Stimulated activated CD8-positive, alpha-beta memory T cell treated with anti-CD3 and anti-CD28 coated beads, Interleukin-12 subunit alpha, Interleukin-12 subunit beta, amount 100 ng/mL, for 1 hour (primary cell): ENCODE data around the gene CCDC38.

Source experiments
- DNase-seq: peaks from one replicate; pipeline ENCODE4 v3.0.0-alpha.2; 2020; ENCODE audit warnings: low read depth

CCDC38 gene

DNA sequence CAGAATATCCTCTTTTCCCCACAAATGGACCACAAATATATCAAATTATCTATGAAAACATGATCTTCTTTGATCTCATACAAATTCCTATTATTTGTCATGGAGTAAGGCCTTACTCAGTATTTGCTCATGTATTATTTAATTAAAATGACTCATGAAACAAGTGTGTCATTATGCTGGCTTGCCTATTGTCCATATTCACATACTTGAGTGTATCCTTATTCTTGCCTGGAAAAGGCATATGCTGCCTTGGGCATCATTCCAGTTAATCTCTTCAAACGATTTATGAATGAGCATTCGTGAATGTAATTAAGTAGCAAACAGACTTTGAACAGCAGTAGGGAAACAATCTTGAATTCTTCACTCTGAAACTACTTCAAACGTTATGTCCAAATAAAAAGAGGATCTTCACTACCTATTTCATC lies 106.2 kb downstream of the CCDC38 start:
- no peak for DNase-seq

DNA sequence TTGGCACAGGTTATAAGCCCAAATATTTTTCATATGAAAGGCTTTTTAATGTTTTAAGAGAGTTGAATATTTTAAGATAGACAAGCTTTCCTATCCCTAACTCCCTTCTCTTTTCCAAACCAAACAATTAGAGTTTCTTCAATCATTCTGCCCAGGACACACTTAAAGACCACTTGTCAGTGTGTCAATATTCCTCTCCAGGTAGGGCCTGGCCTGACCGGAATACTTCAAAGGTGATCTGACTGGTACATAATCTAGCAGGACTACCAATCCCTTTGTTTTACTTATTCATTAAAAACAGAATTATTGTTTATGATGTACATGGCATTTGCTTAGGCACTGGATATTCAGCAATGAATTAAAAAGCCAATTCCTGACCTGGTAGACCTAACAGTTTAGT lies 107.8 kb downstream of the CCDC38 start:
- no peak for DNase-seq

DNA sequence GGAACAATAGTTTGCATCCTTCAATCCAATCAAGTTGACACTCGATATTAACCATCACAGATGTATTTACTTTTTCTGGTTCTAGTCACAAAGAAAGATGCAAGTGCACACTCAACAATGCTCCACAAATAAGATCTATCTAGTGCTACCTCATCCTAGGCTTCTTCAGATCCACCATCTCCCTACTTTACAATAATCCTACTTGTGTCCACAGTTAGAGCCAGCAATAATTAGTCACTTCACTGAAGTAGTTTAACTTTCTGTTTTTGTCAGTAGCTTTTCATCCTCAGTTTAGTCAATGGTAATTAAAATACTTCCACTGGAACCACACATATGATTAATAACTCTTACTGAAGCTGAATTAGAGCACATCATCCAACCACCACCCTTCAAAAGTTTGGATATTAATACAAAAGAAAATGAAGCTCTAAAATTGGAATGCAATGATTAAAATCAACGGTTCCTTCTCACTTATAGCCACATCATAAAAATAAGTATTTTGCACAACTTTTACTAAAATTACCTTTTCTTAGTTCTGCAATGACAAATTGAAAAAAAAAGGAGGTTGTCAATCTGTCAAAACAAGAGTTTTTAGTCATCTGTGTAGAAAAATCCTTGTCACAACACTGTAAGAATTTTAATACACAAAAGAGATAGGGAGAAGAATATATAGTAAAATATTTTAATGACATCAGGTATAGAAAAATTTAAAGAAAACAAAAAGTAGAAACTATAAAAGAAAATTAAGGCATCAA lies 111.9 kb downstream of the CCDC38 start:
- no peak for DNase-seq

DNA sequence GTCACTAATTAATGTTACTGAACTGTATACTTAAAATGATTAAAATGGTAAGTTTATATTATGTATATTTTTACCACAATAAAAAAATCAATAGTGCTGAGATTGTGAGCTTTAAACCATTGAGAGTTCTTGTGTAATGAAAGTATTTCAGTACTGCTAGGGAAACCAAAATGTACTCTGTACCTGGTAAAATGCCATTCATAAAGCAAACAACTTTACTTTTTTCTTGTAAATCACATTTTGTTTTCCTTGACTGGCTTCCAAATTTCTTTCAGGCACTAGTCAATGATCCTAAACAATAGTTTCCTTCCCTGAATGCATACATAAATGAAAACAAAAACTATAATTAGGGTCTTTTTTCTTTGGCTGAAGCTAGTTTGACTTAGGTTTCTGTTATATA lies 113.0 kb downstream of the CCDC38 start:
- no peak for DNase-seq

DNA sequence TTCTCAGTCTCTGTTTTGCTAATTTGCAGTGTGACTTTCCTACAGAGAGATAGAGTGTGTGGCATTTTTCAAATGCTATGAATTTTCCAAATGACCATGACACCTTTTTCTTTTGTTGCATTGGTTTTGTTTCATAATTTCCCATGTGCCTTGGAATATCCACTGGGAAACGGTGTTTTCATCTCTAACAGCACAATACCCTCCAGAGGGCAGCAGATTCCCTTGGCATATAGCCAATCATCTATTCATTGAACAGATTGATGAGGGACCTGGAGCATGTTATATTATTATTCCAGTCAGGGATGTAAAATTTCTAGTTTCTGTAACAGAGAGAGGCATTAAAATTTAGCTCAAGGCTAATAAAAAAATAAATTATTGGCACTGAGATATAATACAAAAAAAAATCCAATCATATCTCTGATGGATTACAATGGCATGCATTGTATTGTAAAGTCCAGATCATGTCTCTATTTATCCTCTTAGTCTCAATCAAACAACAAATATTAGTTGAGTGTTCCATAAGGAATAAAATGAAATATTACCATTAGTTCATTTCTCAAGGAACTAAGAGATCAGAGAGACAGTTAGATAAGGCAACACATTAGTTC lies 122.2 kb downstream of the CCDC38 start:
- no peak for DNase-seq
